ENCODE data around the gene CLEC16A.

The CLEC16A gene

GRCh38 chr16:10972819-10973464 is 28.6 kb downstream of the CLEC16A start:
- no peak overlapping the region for H3K4me3 ChIP-seq (replicated peaks; ENCODE audit: low read depth, low read length)
- H3K36me3 ChIP-seq (ENCODE audit: control insufficient read depth, insufficient read depth, low read length), result peaks cover 15% of the 10 kb centered on the region
- no peak for DNase-seq (ENCODE audit: extremely low read depth, insufficient read length)
- no peaks in the 10 kb centered on the region for H3K27me3 ChIP-seq (replicated peaks; ENCODE audit: control insufficient read depth, insufficient read depth, low read length)
- TF ChIP-seq CTCF (IDR thresholded peaks at IDR 0.05; ENCODE audit: insufficient read depth, low read length, poor library complexity, severe bottlenecking), result no peak

- Histone ChIP-seq H3K36me3 (ENCODE audit: control insufficient read depth, insufficient read depth, low read length) (peaks cover 21% of the 10 kb centered on the region), H3K27me3 (replicated peaks; ENCODE audit: control insufficient read depth, insufficient read depth, low read length) (no peaks in the 10 kb centered on the region), H3K4me3 (replicated peaks; ENCODE audit: low read depth, low read length) (no peak overlapping the region)
- no peak for TF ChIP-seq CTCF (IDR thresholded peaks at IDR 0.05; ENCODE audit: insufficient read depth, low read length, poor library complexity, severe bottlenecking)
- no peak for DNase-seq (ENCODE audit: extremely low read depth, insufficient read length)
These were observed 32.3 kb downstream of the CLEC16A start for GRCh38 chr16:10976634-10977033.

DNA sequence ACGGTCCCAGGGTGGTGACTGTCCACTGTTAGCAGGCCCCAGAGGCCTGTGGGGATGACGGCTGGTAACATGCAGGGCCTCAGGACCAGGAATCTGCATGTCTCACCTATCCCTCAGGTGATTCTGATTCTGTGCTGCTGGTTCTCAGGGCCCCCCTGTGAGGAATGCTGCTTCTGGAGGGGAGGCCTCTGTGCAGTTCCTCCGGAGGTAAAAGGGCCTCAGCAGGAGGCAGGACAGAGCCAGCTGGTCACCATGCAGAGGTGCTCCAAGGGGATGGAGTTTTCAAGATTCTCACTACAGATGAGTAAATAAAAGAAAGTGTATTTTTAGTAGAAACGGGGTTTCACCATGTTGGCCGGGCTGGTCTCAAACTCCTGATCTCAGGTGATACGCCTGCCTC is 33.8 kb downstream of the CLEC16A start:
- no peak for TF ChIP-seq CTCF (IDR thresholded peaks at IDR 0.05; ENCODE audit: insufficient read depth, low read length, poor library complexity, severe bottlenecking)
- DNase-seq (ENCODE audit: extremely low read depth, insufficient read length), result no peak
- Histone ChIP-seq H3K27me3 (replicated peaks; ENCODE audit: control insufficient read depth, insufficient read depth, low read length) (no peaks in the 10 kb centered on the region), H3K36me3 (ENCODE audit: control insufficient read depth, insufficient read depth, low read length) (peaks cover 18% of the 10 kb centered on the region), H3K4me3 (replicated peaks; ENCODE audit: low read depth, low read length) (no peak overlapping the region)

DNA sequence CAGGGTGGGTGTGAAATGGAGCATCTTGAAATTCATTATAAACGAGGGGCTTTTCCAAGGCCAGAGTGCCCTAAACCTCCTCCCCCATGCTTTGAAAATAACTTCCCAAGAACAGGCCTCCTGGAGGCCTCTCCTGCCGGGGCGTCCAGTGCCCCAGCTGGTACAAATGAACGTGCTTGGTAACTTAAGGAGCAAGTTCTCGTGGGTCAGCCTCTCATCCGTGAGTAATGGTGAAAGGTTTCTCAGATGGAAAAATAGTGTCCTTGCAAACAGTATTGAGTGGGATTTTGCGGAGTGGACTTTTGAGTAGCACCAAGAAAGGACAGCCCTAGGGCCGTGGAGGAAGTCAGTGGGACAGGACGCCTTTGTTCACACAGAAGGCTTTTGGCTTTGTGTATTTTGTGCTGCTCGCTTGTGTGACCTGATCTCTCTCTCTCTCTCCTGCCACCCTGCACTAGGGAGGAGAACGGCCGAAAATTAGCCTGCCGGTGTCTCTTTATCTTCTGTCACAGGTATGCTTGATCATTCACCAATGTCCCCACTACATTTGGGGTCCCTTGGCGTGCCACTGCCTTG is 34.6 kb downstream of the CLEC16A start:
- no peak for TF ChIP-seq CTCF (IDR thresholded peaks at IDR 0.05; ENCODE audit: insufficient read depth, low read length, poor library complexity, severe bottlenecking)
- H3K36me3 ChIP-seq (ENCODE audit: control insufficient read depth, insufficient read depth, low read length), result peaks cover 15% of the 10 kb centered on the region
- no peak for DNase-seq (ENCODE audit: extremely low read depth, insufficient read length)

DNA sequence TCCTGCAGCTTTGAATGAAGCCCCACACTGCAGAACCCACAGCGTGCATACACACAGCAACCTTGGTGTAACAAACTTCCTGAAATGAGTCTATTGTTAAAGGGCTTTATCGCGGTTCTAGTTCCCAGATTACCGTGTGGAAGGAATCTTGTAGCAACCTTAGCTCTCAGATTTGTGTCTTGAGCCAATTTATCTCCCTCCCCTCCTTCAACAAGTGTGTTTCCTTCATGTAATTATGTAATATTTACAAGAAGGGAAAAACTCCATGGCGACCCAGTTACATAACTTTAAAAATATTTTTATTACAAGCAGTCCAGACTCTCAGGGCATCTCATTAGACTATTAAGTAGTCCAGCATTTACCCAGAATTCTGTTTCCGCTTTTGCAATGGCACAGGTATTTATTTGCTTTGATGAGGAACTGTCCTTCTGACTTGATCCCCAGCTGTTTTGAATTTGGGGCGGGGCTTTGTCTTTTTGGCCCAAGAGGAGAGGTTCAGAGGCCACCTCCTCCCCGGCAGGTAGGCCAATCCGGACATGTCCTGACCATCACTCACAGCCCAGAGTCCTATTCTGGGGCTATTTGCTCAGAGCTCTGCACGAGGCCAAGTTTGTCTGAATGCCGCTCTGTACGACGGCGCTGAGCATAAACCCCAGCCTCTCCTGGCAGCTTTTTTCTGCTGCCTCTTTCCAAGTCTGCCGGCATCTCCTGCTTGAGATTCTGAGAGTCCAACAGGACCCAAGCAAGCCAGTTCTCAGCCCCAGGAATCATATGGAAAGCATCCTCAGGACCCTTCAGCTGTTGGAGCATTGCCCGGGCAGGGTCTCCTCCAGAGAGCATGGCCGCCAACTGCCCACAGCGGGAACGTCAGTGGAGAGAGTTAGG is 35.6 kb downstream of the CLEC16A start:
- no peaks in the 10 kb centered on the region for H3K27me3 ChIP-seq (replicated peaks; ENCODE audit: control insufficient read depth, insufficient read depth, low read length)
- no peak overlapping the region for H3K4me3 ChIP-seq (replicated peaks; ENCODE audit: low read depth, low read length)
- peaks cover 15% of the 10 kb centered on the region for H3K36me3 ChIP-seq (ENCODE audit: control insufficient read depth, insufficient read depth, low read length)
- DNase-seq (ENCODE audit: extremely low read depth, insufficient read length), result no peak
- no peak for TF ChIP-seq CTCF (IDR thresholded peaks at IDR 0.05; ENCODE audit: insufficient read depth, low read length, poor library complexity, severe bottlenecking)

More for the DNA sequence above, 34.6 kb downstream of the CLEC16A start:
- no peak overlapping the region for H3K4me3 ChIP-seq (replicated peaks; ENCODE audit: low read depth, low read length)
- no peaks in the 10 kb centered on the region for H3K27me3 ChIP-seq (replicated peaks; ENCODE audit: control insufficient read depth, insufficient read depth, low read length)

Measured in GM06990 (cell line).